A549 (cell line): Measurements from ENCODE around the gene ENOX2.

Experiments used
- CEBPB ChIP-seq, 2 experiments: fragments of >200 bp in 1 of 2; sonication (Bioruptor Twin) in 1 of 2; formaldehyde crosslinking in 1 of 2; IDR thresholded peaks; 2 replicates each; pipeline ENCODE4 v1.6.1; 2012 to 2016
- CHD2 ChIP-seq: fragments of 150-350 bp; IDR thresholded peaks from 2 replicates; pipeline ENCODE4 v1.6.1; 2014; ENCODE audit warnings: low read length; ENCODE audit not compliant: partially characterized antibody
- MAX ChIP-seq: IDR thresholded peaks from 2 replicates; pipeline ENCODE4 v1.6.1; 2012
- PHF8 ChIP-seq: fragments of 200-600 bp; sonication (generic); IDR thresholded peaks from 2 replicates; pipeline ENCODE4 v1.6.1; 2016; ENCODE audit warnings: low read depth, mild to moderate bottlenecking, antibody characterized with exemption, moderate library complexity, borderline replicate concordance
- POLR2A ChIP-seq: IDR thresholded peaks from 2 replicates; pipeline ENCODE4 v1.6.1; 2012; ENCODE audit warnings: mild to moderate bottlenecking, low read length
- TF ChIP-seq, protein P1 (sequence below): fragments of >200 bp; sonication (Bioruptor Twin); formaldehyde crosslinking; IDR thresholded peaks from 3 replicates; pipeline ENCODE4 v1.5.1; 2016
- TF ChIP-seq, protein P2 (sequence below): fragments of 150-350 bp; IDR thresholded peaks from 2 replicates; pipeline ENCODE4 v1.6.1; 2014; ENCODE audit warnings: low read depth, mild to moderate bottlenecking, low read length
- TF ChIP-seq, protein P3 (sequence below): fragments of 200-600 bp; sonication (generic); IDR thresholded peaks from 2 replicates; pipeline ENCODE4 v1.6.1; 2016; ENCODE audit warnings: antibody characterized with exemption, mild to moderate bottlenecking, moderate library complexity

DNA sequence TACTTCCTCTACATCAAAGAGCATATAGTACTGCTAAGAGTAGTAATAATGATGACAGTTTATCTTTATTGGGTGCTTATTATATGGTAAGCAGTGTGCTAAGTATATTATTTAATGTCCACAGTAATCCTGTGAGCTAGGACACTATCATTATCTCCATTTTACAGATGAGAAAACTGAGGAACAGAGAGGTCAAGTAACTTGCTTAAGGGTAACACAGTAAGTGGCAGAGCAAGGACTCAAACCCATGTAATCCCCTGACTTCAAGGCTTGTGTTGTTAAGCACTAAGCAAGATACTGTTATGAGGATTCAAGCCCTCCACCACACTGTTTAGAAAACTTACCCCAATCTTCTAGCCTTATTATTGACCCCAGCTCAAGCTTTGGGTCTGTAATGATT is 202.4 kb downstream of the ENOX2 start:
- TF ChIP-seq CHD2: no peak
- TF ChIP-seq, protein P1, sequence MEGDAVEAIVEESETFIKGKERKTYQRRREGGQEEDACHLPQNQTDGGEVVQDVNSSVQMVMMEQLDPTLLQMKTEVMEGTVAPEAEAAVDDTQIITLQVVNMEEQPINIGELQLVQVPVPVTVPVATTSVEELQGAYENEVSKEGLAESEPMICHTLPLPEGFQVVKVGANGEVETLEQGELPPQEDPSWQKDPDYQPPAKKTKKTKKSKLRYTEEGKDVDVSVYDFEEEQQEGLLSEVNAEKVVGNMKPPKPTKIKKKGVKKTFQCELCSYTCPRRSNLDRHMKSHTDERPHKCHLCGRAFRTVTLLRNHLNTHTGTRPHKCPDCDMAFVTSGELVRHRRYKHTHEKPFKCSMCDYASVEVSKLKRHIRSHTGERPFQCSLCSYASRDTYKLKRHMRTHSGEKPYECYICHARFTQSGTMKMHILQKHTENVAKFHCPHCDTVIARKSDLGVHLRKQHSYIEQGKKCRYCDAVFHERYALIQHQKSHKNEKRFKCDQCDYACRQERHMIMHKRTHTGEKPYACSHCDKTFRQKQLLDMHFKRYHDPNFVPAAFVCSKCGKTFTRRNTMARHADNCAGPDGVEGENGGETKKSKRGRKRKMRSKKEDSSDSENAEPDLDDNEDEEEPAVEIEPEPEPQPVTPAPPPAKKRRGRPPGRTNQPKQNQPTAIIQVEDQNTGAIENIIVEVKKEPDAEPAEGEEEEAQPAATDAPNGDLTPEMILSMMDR: no peak
- TF ChIP-seq, protein P2, sequence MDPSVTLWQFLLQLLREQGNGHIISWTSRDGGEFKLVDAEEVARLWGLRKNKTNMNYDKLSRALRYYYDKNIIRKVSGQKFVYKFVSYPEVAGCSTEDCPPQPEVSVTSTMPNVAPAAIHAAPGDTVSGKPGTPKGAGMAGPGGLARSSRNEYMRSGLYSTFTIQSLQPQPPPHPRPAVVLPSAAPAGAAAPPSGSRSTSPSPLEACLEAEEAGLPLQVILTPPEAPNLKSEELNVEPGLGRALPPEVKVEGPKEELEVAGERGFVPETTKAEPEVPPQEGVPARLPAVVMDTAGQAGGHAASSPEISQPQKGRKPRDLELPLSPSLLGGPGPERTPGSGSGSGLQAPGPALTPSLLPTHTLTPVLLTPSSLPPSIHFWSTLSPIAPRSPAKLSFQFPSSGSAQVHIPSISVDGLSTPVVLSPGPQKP: no peak
- no peak for TF ChIP-seq POLR2A
- TF ChIP-seq MAX: no peak
- TF ChIP-seq CEBPB (IDR thresholded peaks at IDR 0.05): no peak
- no peak for TF ChIP-seq PHF8
- TF ChIP-seq, protein P3, sequence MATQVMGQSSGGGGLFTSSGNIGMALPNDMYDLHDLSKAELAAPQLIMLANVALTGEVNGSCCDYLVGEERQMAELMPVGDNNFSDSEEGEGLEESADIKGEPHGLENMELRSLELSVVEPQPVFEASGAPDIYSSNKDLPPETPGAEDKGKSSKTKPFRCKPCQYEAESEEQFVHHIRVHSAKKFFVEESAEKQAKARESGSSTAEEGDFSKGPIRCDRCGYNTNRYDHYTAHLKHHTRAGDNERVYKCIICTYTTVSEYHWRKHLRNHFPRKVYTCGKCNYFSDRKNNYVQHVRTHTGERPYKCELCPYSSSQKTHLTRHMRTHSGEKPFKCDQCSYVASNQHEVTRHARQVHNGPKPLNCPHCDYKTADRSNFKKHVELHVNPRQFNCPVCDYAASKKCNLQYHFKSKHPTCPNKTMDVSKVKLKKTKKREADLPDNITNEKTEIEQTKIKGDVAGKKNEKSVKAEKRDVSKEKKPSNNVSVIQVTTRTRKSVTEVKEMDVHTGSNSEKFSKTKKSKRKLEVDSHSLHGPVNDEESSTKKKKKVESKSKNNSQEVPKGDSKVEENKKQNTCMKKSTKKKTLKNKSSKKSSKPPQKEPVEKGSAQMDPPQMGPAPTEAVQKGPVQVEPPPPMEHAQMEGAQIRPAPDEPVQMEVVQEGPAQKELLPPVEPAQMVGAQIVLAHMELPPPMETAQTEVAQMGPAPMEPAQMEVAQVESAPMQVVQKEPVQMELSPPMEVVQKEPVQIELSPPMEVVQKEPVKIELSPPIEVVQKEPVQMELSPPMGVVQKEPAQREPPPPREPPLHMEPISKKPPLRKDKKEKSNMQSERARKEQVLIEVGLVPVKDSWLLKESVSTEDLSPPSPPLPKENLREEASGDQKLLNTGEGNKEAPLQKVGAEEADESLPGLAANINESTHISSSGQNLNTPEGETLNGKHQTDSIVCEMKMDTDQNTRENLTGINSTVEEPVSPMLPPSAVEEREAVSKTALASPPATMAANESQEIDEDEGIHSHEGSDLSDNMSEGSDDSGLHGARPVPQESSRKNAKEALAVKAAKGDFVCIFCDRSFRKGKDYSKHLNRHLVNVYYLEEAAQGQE: no peak
